Right kidney (tissue), 9 donors: ENCODE data around the gene HACD4.

Source experiments
- DNase-seq: peaks from one replicate; pipeline ENCODE4 v3.0.0-alpha.2; 2016
- long read RNA-seq, 8 donors: transcript quantifications; one replicate each; lab custom pipeline, GENCODE V29; 2026

Gene HACD4
- long read RNA-seq, donor 1, full-length matches to known transcripts, result 4 of 4 reads
- long read RNA-seq, donor 1, partial matches to known transcripts, result 0 of 4 reads
- long read RNA-seq, donor 1, other reads (novel, unspliced or antisense), result 0 of 4 reads
- long read RNA-seq, donor 2, full-length matches to known transcripts, result 1 of 1 reads
- long read RNA-seq, donor 2, partial matches to known transcripts, result 0 of 1 reads
- long read RNA-seq, donor 2, other reads (novel, unspliced or antisense), result 0 of 1 reads
- long read RNA-seq, donor 3, result 0 reads
- long read RNA-seq, donor 4, full-length matches to known transcripts, result 1 of 1 reads
- long read RNA-seq, donor 4, partial matches to known transcripts, result 0 of 1 reads
- long read RNA-seq, donor 4, other reads (novel, unspliced or antisense), result 0 of 1 reads
- long read RNA-seq, donor 5, full-length matches to known transcripts, result 2 of 2 reads
- long read RNA-seq, donor 5, partial matches to known transcripts, result 0 of 2 reads
- long read RNA-seq, donor 5, other reads (novel, unspliced or antisense), result 0 of 2 reads
- long read RNA-seq, donor 6, result 0 reads
- long read RNA-seq, donor 7, full-length matches to known transcripts, result 2 of 2 reads
- long read RNA-seq, donor 7, partial matches to known transcripts, result 0 of 2 reads
- long read RNA-seq, donor 7, other reads (novel, unspliced or antisense), result 0 of 2 reads
- long read RNA-seq, donor 8, full-length matches to known transcripts, result 2 of 2 reads
- long read RNA-seq, donor 8, partial matches to known transcripts, result 0 of 2 reads
- long read RNA-seq, donor 8, other reads (novel, unspliced or antisense), result 0 of 2 reads

DNA sequence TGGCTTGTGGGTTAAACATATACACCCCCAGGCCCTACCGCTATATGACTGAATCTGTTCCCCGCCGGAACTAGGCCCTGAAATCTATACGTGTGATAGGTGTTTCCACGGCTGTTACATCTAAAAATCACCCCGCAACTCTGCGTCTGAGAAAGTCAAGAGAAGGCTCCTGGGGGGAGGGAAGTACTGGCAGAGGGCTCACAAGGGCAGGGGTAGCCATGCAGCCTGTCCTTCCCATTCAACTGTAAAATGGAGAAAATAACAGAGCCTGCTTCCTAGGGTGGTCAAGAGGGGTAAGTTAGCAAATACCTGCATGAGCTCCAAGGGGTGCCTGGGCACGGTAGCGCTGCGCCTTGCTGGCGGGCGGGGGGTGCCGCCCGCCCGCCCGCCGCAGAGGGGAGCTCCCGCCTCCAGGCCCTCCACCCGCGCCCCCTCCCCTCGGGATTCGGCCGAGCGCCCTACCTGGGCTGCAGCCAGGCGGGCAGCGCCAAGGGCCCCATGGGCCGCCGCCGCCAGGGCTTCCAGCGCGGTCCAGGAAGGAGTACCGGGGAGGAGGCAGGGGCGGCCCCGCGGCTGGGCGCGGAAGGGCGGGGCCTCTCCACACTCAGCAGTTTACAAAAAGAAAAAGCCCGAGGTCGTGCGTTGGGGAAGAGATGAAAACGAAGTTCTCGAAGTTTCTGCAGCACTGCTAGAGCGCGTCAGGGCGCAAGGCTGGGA, at the start of gene HACD4:
Gene HACD4, minus strand, starts transcription at position 550 of the 717 bp plus-strand sequence. Its CDS starts 50 bp downstream, at position 500.
- DNase-seq, result peak; percentile 71

DNA sequence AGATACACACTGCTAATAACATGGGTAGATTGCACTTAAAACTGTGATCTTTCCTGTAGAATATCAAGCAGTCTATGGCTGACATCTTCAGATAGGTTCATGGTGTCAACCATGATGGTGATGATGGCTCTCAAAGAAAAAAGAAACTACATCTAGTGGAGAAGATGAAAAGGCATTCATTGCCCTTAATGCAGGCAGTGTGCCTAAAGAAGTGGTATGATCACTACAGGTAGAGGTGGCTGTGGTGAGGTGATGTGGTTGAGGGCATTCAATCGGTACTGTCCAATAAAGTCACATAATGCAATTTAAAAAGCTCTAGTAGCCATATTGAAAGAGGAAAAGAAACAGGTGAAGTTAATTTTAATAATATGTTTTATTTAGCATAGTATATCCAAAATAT, 49.4 kb upstream of the HACD4 start:
- DNase-seq, result no peak

GRCh38 chr9:21078702-21079101, 47.3 kb upstream of the HACD4 start:
- no peak for DNase-seq

GRCh38 chr9:21077781-21078180, 46.3 kb upstream of the HACD4 start, which contains the start of gene IFNB1:
Gene IFNB1, minus strand, starts transcription at chr9:21077942. Its CDS starts 73 bp downstream, at chr9:21077869.
- no peak for DNase-seq

GRCh38 chr9:21075484-21075883, 44.0 kb upstream of the HACD4 start:
- no peak for DNase-seq

GRCh38 chr9:21070906-21071305, 39.5 kb upstream of the HACD4 start:
- DNase-seq, result no peak

GRCh38 chr9:21070171-21070571, 38.7 kb upstream of the HACD4 start:
- DNase-seq, result peak; percentile 1

DNA sequence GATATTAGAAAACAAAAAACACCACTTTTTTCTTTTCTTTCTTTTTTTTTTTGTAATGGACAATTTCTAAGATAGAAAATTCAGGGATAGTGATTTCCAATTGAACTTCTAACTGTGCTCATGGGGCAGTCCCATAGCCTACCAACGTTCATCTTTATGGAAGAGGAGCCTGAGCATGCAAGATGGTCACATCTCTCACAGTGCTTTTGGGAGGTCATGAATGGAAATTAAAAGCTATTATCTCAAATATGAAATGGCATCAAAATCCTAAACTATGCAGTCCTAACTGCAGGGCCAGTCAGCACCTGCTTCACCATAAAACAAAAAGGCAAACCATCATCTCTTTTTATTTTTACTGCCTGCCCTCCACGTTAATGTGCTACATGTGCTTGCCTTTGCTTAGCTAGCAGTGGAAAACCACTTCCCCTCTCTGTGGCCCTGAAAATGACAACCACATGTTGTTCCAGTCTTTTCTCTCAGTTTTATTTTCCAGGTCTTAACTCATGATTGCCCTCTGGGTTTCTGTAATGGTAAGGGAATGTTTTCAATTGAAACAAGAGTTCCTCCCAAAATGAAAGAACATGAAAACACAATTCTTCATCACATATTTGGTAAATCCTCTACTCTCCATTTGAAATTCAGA, 29.6 kb upstream of the HACD4 start:
- DNase-seq, result no peak

- no peak for DNase-seq
These were observed 25.5 kb upstream of the HACD4 start for GRCh38 chr9:21056931-21057330.

DNA sequence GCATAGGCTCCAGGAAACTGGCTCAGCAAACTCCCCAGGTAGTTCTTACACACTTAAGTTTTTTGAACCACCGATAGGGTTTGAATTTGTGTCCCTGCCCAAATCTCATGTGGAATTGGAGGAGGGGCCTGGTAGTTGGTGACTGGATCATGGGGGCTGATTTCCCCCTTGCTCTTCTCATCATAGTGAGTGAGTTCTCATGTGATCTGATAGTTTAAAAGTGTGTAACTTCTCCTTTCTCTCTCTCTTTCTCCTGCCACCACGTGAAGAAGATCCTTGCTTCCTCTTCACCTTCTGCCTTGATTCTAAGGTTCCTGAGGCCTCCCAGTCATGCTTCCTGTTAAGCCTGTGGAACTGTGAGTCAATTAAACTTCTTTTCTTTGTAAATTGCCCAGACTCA, 22.4 kb upstream of the HACD4 start:
- no peak for DNase-seq

DNA sequence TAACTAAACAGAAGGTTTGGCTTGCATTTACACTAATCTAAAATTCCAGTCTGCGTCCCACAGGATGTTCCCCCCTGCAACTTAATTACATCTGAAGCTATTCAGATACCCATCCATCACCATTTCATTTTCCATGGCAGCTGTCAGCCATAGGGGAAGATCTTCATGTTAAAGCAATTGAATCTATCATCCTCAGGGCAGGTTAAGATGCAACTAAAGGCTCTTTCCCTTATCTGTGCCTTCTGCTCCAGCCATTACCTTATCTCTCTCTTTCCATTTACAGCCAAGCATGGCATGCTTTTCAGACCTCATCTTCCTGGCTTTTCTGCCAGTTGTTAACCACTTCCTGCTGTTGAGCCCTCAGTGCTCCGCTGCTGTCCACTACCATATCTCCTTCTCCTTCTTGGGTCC, 15.8 kb upstream of the HACD4 start:
- DNase-seq, result no peak

GRCh38 chr9:21043841-21044240, 12.4 kb upstream of the HACD4 start:
- no peak for DNase-seq

DNA sequence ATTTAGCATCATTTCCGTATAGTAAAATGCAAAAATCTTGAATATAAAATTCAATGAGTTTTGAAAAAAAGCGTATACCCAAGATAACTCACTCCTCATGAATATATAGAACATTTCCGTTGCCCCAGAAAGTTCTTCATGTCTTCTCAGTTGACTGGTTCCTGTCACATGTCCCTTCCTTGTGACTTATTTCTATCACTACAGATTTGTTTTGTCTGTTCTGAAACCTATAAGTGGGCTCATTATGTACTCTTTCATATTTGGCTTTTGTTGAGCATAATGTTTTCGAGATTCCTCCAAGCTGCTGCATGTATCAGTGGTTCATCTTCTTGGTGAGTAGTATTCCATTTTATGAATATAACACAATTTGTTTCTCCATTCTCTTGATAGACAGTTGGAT, 11.0 kb upstream of the HACD4 start:
- no peak for DNase-seq

DNA sequence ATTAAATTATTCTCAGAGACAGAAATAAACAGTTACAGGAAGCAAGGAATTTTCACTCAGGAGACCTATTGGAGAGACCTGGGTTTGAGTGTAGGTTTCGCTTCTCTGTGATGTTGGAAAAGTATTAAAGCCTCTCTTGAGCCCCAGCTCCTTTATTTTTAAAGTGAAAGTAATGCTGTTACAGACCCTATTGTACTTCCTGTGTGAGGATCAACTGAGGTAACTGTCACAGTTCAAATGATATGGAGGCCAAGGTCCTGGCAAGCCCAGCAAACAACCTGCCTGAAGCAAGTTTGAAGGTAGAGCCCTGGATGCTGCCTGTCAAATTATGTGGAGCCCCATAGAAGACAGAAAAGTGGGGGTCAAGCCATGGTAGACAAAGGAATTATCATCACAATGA, 7.9 kb upstream of the HACD4 start:
- no peak for DNase-seq

DNA sequence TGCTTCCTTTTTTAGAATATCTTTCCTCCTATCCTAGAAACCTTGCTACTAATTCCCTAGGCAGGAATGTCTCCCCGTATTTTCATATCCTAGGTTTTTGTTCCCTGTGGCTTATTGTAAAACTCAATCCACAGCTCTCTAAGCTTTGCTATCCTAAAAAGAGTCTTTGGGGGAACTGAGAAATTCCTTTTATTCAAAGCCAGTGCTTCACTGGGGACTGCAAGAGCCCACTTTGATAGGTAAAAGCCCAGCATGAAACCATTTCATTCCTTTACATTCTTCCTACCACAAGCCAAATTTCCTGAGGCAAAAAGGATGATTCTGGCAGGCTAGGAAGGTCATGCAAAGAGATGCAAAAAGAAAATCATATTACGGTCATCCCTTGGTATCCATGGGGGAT, 5.8 kb upstream of the HACD4 start:
- DNase-seq, result no peak

DNA sequence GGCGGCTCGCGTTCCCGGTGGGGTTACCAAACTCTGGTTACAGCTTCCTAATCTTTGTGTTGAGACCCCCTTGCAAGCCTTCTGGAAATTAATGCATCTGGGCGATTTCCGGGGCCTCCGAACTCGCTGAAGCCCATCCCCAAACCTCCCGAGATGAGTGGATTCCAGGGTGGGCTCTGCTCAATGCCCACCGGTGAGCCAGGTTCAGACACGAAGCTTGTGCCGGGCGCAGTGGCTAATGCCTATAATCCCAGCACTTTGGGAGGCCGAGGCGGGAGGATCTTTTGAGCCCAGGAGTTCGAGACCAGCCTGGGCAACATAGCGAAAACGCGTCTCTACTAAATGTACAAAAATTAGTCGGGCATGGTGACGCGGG, 356 bp upstream of the HACD4 start:
- no peak for DNase-seq

DNA sequence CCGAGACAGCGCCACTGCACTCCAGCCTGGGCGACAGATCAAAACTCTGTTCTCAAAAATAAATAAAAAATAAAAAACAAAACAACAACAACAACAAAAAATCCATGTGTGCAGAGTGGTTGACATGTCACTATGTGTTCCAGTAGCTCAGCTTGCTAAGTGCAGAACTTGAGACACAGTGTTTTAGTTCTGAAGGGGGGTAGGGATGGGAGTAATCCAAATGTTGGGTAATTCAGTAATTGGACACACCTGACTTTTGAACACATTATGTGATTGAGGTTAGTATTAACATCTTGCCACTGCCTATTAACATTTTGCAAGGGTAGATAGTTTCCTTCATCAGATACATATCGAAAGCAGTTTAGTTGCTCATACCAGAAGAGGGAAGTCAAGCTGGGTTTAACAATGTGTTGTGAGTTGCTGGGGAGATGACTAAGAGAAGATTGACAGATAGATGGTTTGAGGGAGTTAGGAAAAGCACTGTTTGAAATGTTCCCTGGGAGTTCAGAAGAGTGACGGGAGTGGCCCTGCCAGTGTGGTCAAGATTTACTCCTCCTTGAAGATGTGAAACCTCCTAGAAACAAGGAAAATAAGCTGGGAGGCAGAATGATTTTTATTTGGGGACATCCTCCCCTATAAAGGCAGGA, 928 bp downstream of the HACD4 start:
- no peak for DNase-seq

DNA sequence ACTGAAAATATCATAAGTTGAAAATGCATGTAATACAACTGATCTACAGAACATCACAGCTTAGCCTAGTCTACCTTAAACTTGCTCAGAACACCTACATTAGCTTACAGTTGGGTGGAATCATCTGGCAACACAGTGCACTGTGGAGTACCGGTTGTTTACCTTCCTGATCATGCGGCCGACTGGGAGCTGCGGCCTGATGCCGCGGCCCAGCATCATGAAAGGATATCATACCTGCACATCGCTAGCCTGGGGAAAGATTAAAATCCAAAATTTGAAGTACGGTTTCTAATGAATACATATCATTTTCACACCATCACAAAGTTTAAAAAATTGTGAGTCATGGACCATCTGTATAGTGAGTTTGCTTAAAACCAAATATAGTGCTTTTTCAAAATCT, 1.8 kb downstream of the HACD4 start:
- DNase-seq, result no peak

DNA sequence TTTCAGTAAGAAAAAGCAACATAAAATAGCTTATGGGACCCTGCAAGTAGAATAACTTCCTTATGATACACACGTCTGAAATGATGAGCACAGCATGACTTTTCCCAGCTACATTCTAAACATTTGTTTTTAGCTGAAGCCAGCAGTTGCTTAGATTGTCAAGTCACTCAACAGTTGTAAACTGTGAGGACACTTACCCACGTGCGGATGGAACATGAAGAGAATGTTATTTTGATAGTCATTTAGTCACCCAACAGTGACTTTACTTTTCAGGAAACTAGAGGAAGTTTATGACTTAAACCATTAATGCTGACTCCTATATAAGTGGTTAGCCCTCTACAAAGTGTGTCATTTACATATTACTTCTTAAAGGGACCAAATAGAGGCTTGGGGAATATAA, 3.0 kb downstream of the HACD4 start:
- no peak for DNase-seq

DNA sequence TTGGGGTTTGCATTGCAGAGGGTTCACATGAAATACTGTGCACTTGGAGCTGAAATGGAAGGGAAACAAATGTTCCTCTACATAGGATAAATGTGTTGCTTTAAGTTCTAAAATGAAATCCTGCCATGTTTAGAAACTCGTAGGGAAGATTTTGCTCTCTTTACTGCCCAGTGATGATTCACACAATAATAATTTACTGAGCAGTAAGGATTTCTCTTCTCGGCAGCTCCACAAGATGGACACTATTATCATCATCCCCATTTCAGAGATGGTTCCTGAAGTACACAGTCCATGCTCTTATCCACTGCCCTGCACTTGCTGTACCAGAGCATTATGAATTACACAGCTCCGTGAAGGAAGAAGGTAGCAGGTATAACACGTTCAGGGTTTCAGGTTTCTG, 4.1 kb downstream of the HACD4 start:
- no peak for DNase-seq

DNA sequence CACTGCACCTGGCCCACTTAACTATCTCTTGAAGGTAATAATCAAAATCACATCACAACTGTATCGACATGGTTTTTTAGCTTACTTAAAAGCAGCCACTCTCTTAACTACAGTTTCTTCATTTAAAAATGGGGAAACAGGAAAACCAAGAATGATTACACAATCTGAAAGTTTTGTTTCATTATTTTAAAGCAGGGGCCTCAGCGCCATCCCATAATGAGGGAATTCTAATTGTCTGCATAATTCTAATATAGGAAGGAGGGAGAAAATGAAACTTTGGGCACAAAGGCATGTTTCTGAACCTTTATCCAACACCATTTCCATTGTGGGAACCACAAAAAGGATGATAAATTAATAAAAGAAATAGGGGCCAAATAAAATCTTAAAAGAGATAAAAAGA, 7.6 kb downstream of the HACD4 start:
- no peak for DNase-seq

- DNase-seq, result no peak
These were observed 13.3 kb downstream of the HACD4 start for GRCh38 chr9:21018177-21018576.
